Fibroblast of the aortic adventitia (primary cell): ENCODE results near the gene FIGN. TPM values are rescaled to one million over a fixed set of nuclear protein-coding genes. Genes with fewer than 3 reads are reported as not detected.

Experiments used
- DNase-seq: peaks from one replicate; pipeline ENCODE4 v3.0.0-alpha.2; 2010; ENCODE audit warnings: low read depth
- H3K4me3 ChIP-seq: 2 replicates; pipeline ENCODE4 v1.5.1; 2011; ENCODE audit warnings: low read depth, mild to moderate bottlenecking, control low read depth, low read length, moderate library complexity
- total RNA-seq: library from RNA; depleted of rRNA; stranded (reverse); fragments of >200 nt; gene quantifications from 2 replicates; pipeline ENCODE4 v1.2.3, GENCODE V29; 2012; ENCODE audit warnings: low replicate concordance
- TF ChIP-seq, protein P1 (sequence below): IDR thresholded peaks from 2 replicates; pipeline ENCODE4 v1.5.1; 2011; ENCODE audit warnings: mild to moderate bottlenecking, low read length, control low read depth, inconsistent platforms; ENCODE audit not compliant: insufficient read depth

The FIGN gene
- total RNA-seq, 1 donor: 4.1 TPM

DNA sequence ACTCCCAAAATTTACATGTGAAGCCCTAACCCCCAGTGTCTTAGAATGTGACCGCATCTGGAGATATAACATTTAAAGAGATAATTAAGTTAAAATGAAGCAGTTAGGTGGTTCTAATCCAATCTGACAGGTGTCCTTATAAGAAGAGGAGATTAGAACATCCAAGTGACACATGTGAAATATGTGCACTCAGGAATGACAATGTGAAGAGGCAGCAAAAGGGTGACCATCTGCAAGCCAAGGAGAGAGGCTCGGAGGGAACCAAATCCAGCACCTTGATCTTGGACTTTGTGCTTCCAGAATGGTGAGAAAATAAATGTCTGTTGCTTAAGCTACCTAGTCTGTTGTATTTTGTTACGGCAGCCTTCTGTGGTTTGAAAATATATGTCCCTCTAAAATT is 165.4 kb downstream of the FIGN start:
- TF ChIP-seq, protein P1, sequence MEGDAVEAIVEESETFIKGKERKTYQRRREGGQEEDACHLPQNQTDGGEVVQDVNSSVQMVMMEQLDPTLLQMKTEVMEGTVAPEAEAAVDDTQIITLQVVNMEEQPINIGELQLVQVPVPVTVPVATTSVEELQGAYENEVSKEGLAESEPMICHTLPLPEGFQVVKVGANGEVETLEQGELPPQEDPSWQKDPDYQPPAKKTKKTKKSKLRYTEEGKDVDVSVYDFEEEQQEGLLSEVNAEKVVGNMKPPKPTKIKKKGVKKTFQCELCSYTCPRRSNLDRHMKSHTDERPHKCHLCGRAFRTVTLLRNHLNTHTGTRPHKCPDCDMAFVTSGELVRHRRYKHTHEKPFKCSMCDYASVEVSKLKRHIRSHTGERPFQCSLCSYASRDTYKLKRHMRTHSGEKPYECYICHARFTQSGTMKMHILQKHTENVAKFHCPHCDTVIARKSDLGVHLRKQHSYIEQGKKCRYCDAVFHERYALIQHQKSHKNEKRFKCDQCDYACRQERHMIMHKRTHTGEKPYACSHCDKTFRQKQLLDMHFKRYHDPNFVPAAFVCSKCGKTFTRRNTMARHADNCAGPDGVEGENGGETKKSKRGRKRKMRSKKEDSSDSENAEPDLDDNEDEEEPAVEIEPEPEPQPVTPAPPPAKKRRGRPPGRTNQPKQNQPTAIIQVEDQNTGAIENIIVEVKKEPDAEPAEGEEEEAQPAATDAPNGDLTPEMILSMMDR: no peak
- H3K4me3 ChIP-seq: no peak overlapping the region
- no peak for DNase-seq

DNA sequence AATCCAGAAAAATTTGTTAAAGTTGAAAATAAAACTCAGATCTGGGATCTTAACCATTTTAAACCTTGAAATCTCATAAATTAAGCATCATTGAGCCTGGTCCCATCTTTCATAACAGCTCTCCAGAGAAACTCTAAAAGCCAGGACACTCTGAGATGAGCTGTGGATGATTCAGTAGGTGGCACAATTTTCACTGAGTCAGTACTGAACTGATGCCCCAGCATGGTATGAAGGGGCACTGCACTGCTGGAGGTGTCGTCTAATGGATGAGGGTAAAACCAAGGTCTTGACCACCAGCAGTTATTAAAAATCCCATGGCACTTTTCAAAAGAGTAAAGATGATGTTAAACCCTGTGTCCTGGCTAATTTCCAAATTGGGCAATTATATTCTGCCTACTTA is 170.6 kb downstream of the FIGN start:
- DNase-seq: no peak
- no peak overlapping the region for H3K4me3 ChIP-seq
- TF ChIP-seq, protein P1: no peak

DNA sequence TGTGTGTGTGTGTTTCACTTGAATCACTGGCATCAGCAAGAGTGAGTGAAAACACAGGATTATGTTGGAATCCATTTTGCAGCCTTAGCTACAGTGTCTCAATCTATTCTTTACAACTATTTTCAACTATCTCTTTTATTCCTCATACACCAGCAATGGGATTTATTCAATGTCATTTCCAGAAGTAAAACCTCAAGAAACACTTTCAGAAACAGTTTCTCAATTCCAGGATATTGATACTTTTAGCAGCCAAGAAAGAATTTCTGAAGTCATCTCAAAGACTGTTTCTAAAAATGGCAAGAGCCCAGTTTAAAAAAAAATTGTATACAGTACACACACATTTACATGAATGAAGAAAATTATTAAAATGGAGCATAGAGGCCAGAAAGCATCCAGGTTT is 171.6 kb downstream of the FIGN start:
- DNase-seq: no peak
- TF ChIP-seq, protein P1: no peak
- H3K4me3 ChIP-seq: no peak overlapping the region

DNA sequence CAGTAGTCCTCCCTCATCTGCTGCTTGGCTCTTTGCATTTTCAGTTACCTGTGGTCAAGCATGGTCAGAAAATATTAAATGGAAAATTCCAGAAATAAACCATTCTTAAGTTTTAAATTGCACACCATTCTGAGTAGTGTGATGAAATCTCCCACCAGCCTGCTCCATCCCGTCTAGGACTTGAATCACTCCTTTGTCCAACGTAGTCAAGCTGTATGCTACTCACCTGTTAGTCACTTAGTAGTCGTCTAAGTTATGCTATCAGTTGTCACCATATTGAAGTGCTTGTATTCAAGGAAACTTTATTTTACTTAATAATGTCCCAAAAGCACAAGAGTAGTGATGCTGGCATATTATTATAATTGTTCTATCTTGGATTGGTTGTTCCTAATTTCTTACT is 172.5 kb downstream of the FIGN start:
- H3K4me3 ChIP-seq: no peak overlapping the region
- TF ChIP-seq, protein P1: no peak
- DNase-seq: no peak

DNA sequence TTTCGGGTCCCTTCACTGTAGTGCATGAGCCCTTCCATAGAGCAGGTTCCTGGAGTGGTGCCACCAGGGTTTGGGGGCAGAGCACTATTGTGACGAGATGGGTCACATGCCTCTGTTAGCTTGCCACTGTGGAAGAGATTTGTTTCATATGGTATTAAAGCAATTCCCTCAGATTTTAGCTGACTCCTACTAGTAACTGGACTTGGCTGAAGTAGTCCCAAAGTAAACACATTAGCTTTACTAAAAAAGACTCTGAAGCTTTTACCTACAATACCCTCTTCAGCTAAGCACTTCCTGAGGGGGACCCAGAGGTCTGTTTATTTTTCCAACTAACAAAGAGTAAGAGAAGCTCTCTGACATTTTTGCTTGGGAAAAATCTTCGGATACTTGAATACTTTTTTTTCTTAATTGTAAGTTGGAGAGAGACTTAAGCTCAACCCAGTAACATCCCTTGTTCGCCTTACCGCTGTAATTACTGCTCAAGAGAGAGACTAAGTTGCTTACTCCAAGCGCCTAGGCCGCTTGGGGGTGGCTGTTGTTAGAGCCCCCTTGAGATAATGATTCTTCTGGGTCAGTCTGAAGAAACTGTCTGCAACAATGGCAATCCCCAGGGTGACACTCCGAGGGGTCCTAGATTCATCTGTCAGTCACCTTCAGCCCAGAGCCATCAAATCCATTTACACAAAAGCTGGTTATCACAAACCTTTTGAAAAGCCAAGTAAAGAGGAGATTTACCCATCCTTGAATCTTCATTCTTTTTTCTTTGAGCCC is 177.4 kb downstream of the FIGN start:
- H3K4me3 ChIP-seq: no peak overlapping the region
- TF ChIP-seq, protein P1: no peak
- no peak for DNase-seq

DNA sequence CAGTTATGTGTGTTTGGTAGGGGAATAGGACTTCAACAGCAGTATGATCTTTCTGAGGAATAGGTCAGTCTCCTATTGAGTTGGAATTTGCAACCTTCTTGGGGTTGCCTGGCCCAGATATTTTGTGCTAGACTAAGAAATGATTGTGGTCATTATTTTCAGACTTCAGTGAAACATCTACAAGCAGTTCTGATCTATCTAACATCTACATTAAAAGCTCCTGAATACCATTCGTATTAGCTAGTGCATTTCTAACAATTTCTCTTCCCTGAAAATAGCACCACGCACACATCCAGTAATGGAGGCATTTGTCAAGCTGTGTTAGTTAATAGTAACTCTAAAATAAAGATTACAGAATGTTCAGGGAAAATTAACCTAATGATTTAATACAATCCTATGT is 179.3 kb downstream of the FIGN start:
- DNase-seq: no peak
- TF ChIP-seq, protein P1: no peak

DNA sequence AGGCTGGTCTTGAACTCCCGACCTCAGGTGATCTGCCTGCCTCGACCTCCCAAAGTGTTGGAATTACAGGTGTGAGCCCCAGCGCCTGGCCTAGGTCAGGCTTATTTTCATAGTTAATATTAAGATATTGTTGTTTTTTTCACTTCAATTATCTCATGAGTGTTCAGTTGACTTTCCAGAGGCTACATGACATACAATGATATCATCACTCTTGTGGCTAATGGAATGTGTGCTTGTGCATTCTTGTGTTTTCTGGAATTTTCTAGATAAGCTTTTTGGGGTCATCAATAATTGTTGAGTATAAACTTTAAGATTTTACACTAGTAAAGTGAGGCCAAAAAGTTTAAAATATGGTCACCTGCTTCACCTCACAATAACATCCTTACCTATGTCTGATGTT is 180.9 kb downstream of the FIGN start:
- DNase-seq: no peak
- TF ChIP-seq, protein P1: no peak
- H3K4me3 ChIP-seq: no peak overlapping the region

More for the DNA sequence above, 179.3 kb downstream of the FIGN start:
- no peak overlapping the region for H3K4me3 ChIP-seq
